Retina (tissue), 1 donor: ENCODE measurements around the gene NHERF2.

Experiments
- DNase-seq: peaks from one replicate; pipeline ENCODE4 v3.0.0-alpha.2; 2016

The NHERF2 gene

GRCh38 chr16:2084895-2085625 is 58.4 kb downstream of the NHERF2 start:
- DNase-seq = no peak

- DNase-seq = peak; percentile 3
Observed at GRCh38 chr16:2085669-2086068, 59.0 kb downstream of the NHERF2 start.

- no peak for DNase-seq
Observed at GRCh38 chr16:2086106-2086742, 59.5 kb downstream of the NHERF2 start.

GRCh38 chr16:2086812-2087747 is 60.4 kb downstream of the NHERF2 start:
- peak; percentile 3 for DNase-seq

- DNase-seq = no peak
Observed at GRCh38 chr16:2087748-2088631, 61.3 kb downstream of the NHERF2 start.
